ENCODE results near the gene JMJD7. TPM values are rescaled to one million over a fixed set of nuclear protein-coding genes. Genes with fewer than 3 reads are reported as not detected.

The JMJD7 gene
- total and polyA plus RNA-seq, 3 experiments from 2014 or later = 14.4 to 25.5 (median 15.0) TPM

GRCh38 chr15:41841131-41841530 is 13.2 kb downstream of the JMJD7 start:
- ChIA-PET POLR2A (interaction anchor here (0.6 kb wide), 1 partner anchor 13 kb away, joined by 3 read pairs; the partner anchor contains the start of gene JMJD7), CTCF (no interaction called here)
- Histone ChIP-seq H3K9me3 (ENCODE audit: low read length) (no peaks in the 10 kb centered on the region), H3K4me3 (ENCODE audit: low read length) (no peak overlapping the region), H3K27me3 (ENCODE audit: insufficient read depth, low read length, poor library complexity, severe bottlenecking) (no peaks in the 10 kb centered on the region), H3K27ac (ENCODE audit: low read depth, low read length) (no peak overlapping the region), H3K36me3 (ENCODE audit: insufficient read depth, low read length) (peaks cover 6% of the 10 kb centered on the region), H3K4me1 (ENCODE audit: insufficient read depth, low read length) (no peaks in the 10 kb centered on the region)
- no peaks in the 10 kb centered on the region for H3K9me3 Mint-ChIP-seq
- H3K27ac Mint-ChIP-seq = no peak overlapping the region
- DNase-seq = no peak
- peaks cover 0 to 6% (median 3%) of the 10 kb centered on the region in 3 donors for H3K4me1 Mint-ChIP-seq
- H3K36me3 Mint-ChIP-seq = peaks cover 4 to 72% (median 4%) of the 10 kb centered on the region in 3 donors
- H3K4me3 Mint-ChIP-seq = no peak overlapping the region
- H3K27me3 Mint-ChIP-seq = no peaks in the 10 kb centered on the region

GRCh38 chr15:41842229-41842628 is 14.3 kb downstream of the JMJD7 start:
- H3K4me1 ChIP-seq (ENCODE audit: insufficient read depth, low read length) = no peaks in the 10 kb centered on the region
- no peaks in the 10 kb centered on the region for H3K9me3 ChIP-seq (ENCODE audit: low read length)
- peaks cover 6% of the 10 kb centered on the region for H3K36me3 ChIP-seq (ENCODE audit: insufficient read depth, low read length)
- Mint-ChIP-seq H3K4me1 (peaks cover 0 to 4% (median under 1%) of the 10 kb centered on the region in 3 donors), H3K4me3 (no peak overlapping the region), H3K27ac (peak overlapping the region in 1 of 8 donors; percentile 46), H3K9me3 (no peaks in the 10 kb centered on the region), H3K36me3 (peaks cover 1 to 75% (median 4%) of the 10 kb centered on the region in 3 donors), H3K27me3 (no peaks in the 10 kb centered on the region)
- no peaks in the 10 kb centered on the region for H3K27me3 ChIP-seq (ENCODE audit: insufficient read depth, low read length, poor library complexity, severe bottlenecking)
- POLR2A ChIA-PET = no interaction called here
- H3K27ac ChIP-seq (ENCODE audit: low read depth, low read length) = no peak overlapping the region
- CTCF ChIA-PET = no interaction called here
- no peak overlapping the region for H3K4me3 ChIP-seq (ENCODE audit: low read length)
- no peak for DNase-seq

GRCh38 chr15:41843571-41843970 is 15.7 kb downstream of the JMJD7 start:
- H3K9me3 Mint-ChIP-seq = no peaks in the 10 kb centered on the region
- ChIA-PET CTCF (interaction anchor here (0.7 kb wide), 1 partner anchor 275 kb away, joined by 3 read pairs; no protein-coding TSS in a partner anchor), POLR2A (no interaction called here)
- H3K27me3 Mint-ChIP-seq = no peaks in the 10 kb centered on the region
- H3K4me1 Mint-ChIP-seq = peaks cover 0 to 3% (median 0%) of the 10 kb centered on the region in 3 donors
- H3K27ac Mint-ChIP-seq = peak overlapping the region in 2 of 8 donors; percentile 38 to 41
- Histone ChIP-seq H3K27ac (ENCODE audit: low read depth, low read length) (no peak overlapping the region), H3K36me3 (ENCODE audit: insufficient read depth, low read length) (peaks cover 6% of the 10 kb centered on the region), H3K4me1 (ENCODE audit: insufficient read depth, low read length) (no peaks in the 10 kb centered on the region), H3K9me3 (ENCODE audit: low read length) (no peaks in the 10 kb centered on the region), H3K4me3 (ENCODE audit: low read length) (no peak overlapping the region), H3K27me3 (ENCODE audit: insufficient read depth, low read length, poor library complexity, severe bottlenecking) (no peaks in the 10 kb centered on the region)
- H3K36me3 Mint-ChIP-seq = peaks cover 0 to 81% (median 0%) of the 10 kb centered on the region in 3 donors
- no peak for DNase-seq
- no peak overlapping the region for H3K4me3 Mint-ChIP-seq

GRCh38 chr15:41844814-41845213 is 16.9 kb downstream of the JMJD7 start:
- Histone ChIP-seq H3K4me3 (ENCODE audit: low read length) (no peak overlapping the region), H3K9me3 (ENCODE audit: low read length) (no peaks in the 10 kb centered on the region), H3K27me3 (ENCODE audit: insufficient read depth, low read length, poor library complexity, severe bottlenecking) (no peaks in the 10 kb centered on the region), H3K4me1 (ENCODE audit: insufficient read depth, low read length) (no peaks in the 10 kb centered on the region), H3K36me3 (ENCODE audit: insufficient read depth, low read length) (peaks cover 6% of the 10 kb centered on the region), H3K27ac (ENCODE audit: low read depth, low read length) (no peak overlapping the region)
- peaks cover 0 to under 1% (median 0%) of the 10 kb centered on the region in 3 donors for H3K4me1 Mint-ChIP-seq
- ChIA-PET POLR2A (no interaction called here), CTCF (interaction anchor here (0.6 to 0.8 kb wide), 2 partner anchors 33 to 92 kb away, joined by 3 to 4 read pairs; no protein-coding TSS in a partner anchor)
- H3K9me3 Mint-ChIP-seq = no peaks in the 10 kb centered on the region
- H3K27me3 Mint-ChIP-seq = no peaks in the 10 kb centered on the region
- no peak for DNase-seq
- no peak overlapping the region for H3K4me3 Mint-ChIP-seq
- no peak overlapping the region for H3K27ac Mint-ChIP-seq
- peaks cover 0 to 79% (median 0%) of the 10 kb centered on the region in 3 donors for H3K36me3 Mint-ChIP-seq

- Histone ChIP-seq H3K4me3 (ENCODE audit: low read length) (no peak overlapping the region), H3K4me1 (ENCODE audit: insufficient read depth, low read length) (no peaks in the 10 kb centered on the region), H3K27ac (ENCODE audit: low read depth, low read length) (no peak overlapping the region), H3K9me3 (ENCODE audit: low read length) (no peaks in the 10 kb centered on the region), H3K36me3 (ENCODE audit: insufficient read depth, low read length) (no peaks in the 10 kb centered on the region), H3K27me3 (ENCODE audit: insufficient read depth, low read length, poor library complexity, severe bottlenecking) (no peaks in the 10 kb centered on the region)
- Mint-ChIP-seq H3K27ac (peak overlapping the region in 2 of 8 donors; percentile 36 to 81), H3K36me3 (peaks cover 0 to 63% (median 0%) of the 10 kb centered on the region in 3 donors), H3K27me3 (no peaks in the 10 kb centered on the region), H3K4me1 (no peaks in the 10 kb centered on the region), H3K4me3 (no peak overlapping the region), H3K9me3 (no peaks in the 10 kb centered on the region)
- DNase-seq = no peak
- ChIA-PET POLR2A (no interaction called here), CTCF (interaction anchor here (1.9 kb wide), 1 partner anchor 58 kb away, joined by 6 read pairs; no protein-coding TSS in a partner anchor)
These were observed 19.3 kb downstream of the JMJD7 start for GRCh38 chr15:41847206-41847605.

- H3K36me3 Mint-ChIP-seq = peaks cover 0 to 56% (median 0%) of the 10 kb centered on the region in 3 donors
- H3K9me3 ChIP-seq (ENCODE audit: low read length) = no peaks in the 10 kb centered on the region
- peak overlapping the region in 2 of 8 donors; percentile 61 to 64 for H3K27ac Mint-ChIP-seq
- ChIA-PET CTCF (interaction anchor here (1.9 kb wide), 1 partner anchor 57 kb away, joined by 6 read pairs; no protein-coding TSS in a partner anchor), POLR2A (no interaction called here)
- no peaks in the 10 kb centered on the region for H3K9me3 Mint-ChIP-seq
- H3K4me3 ChIP-seq (ENCODE audit: low read length) = no peak overlapping the region
- H3K36me3 ChIP-seq (ENCODE audit: insufficient read depth, low read length) = no peaks in the 10 kb centered on the region
- no peaks in the 10 kb centered on the region for H3K27me3 ChIP-seq (ENCODE audit: insufficient read depth, low read length, poor library complexity, severe bottlenecking)
- H3K27ac ChIP-seq (ENCODE audit: low read depth, low read length) = no peak overlapping the region
- no peaks in the 10 kb centered on the region for H3K4me1 Mint-ChIP-seq
- H3K27me3 Mint-ChIP-seq = no peaks in the 10 kb centered on the region
- DNase-seq = no peak
- H3K4me3 Mint-ChIP-seq = no peak overlapping the region
- H3K4me1 ChIP-seq (ENCODE audit: insufficient read depth, low read length) = no peaks in the 10 kb centered on the region
These were observed 20.1 kb downstream of the JMJD7 start for GRCh38 chr15:41847981-41848380.

DNA sequence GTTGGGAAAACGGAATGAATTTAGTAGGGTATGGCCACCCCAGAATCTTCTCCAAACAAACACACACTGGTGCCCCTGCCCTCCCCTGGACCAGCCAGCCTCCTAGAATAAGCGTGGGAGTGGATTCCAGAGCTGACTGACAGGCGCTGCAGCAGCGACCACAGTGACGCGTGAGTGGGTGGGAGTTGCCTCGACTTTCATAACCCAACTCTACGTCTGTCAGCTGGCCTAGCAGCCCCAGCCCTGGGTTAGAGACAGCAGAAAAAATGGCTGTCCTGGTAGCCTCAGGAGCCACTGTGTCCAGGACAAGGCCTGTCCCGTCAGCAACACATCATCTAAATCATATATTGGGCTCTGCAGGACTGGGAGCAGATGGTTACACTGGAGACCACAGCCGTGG is 20.7 kb downstream of the JMJD7 start:
- CTCF ChIA-PET = no interaction called here

DNA sequence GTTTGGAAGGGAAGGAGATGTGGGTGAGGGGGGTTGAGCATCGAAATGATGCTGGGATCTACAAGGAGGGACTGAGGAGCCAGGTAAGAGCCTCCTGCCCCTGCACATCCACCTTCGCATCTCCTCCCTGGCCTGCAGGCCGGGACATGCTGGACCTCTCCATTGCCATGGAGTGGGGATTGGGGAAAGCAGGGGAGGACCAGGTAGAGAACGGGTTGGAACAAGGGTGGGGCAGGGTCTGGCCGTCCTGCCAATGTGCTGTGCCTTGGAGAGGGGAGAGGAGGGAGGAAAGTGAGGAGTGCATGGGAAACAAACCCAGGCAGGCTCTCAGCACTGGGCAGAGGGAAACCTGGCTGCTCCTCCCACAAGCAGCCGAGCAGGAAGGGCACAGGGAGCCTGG is 21.3 kb downstream of the JMJD7 start:
- H3K4me1 Mint-ChIP-seq = no peaks in the 10 kb centered on the region
- H3K27ac Mint-ChIP-seq = peak overlapping the region in 2 of 8 donors; percentile 61 to 86
- CTCF ChIA-PET = interaction anchor here (1.3 kb wide), 1 partner anchor 22 kb away, joined by 3 read pairs; no protein-coding TSS in a partner anchor
- no peaks in the 10 kb centered on the region for H3K9me3 ChIP-seq (ENCODE audit: low read length)
- no peaks in the 10 kb centered on the region for H3K27me3 Mint-ChIP-seq
- peaks cover 0 to 47% (median 0%) of the 10 kb centered on the region in 3 donors for H3K36me3 Mint-ChIP-seq
- POLR2A ChIA-PET = interaction anchor here (0.6 kb wide), 1 partner anchor 51 kb away, joined by 3 read pairs; no protein-coding TSS in a partner anchor
- H3K4me3 ChIP-seq (ENCODE audit: low read length) = no peak overlapping the region
- no peak for DNase-seq
- no peaks in the 10 kb centered on the region for H3K27me3 ChIP-seq (ENCODE audit: insufficient read depth, low read length, poor library complexity, severe bottlenecking)
- no peak overlapping the region for H3K27ac ChIP-seq (ENCODE audit: low read depth, low read length)
- no peaks in the 10 kb centered on the region for H3K4me1 ChIP-seq (ENCODE audit: insufficient read depth, low read length)
- H3K36me3 ChIP-seq (ENCODE audit: insufficient read depth, low read length) = no peaks in the 10 kb centered on the region
- no peaks in the 10 kb centered on the region for H3K9me3 Mint-ChIP-seq
- no peak overlapping the region for H3K4me3 Mint-ChIP-seq

More for the DNA sequence above, 20.7 kb downstream of the JMJD7 start:
- POLR2A ChIA-PET = interaction anchor here (0.6 kb wide), 1 partner anchor 52 kb away, joined by 3 read pairs; no protein-coding TSS in a partner anchor
- Mint-ChIP-seq H3K27me3 (no peaks in the 10 kb centered on the region), H3K4me1 (no peaks in the 10 kb centered on the region), H3K9me3 (no peaks in the 10 kb centered on the region), H3K4me3 (no peak overlapping the region), H3K36me3 (peaks cover 0 to 50% (median 0%) of the 10 kb centered on the region in 3 donors), H3K27ac (peak overlapping the region in 4 of 8 donors; percentile 17 to 64 (median 62))
- Histone ChIP-seq H3K27me3 (ENCODE audit: insufficient read depth, low read length, poor library complexity, severe bottlenecking) (no peaks in the 10 kb centered on the region), H3K4me3 (ENCODE audit: low read length) (no peak overlapping the region), H3K36me3 (ENCODE audit: insufficient read depth, low read length) (no peaks in the 10 kb centered on the region), H3K4me1 (ENCODE audit: insufficient read depth, low read length) (no peaks in the 10 kb centered on the region), H3K27ac (ENCODE audit: low read depth, low read length) (no peak overlapping the region), H3K9me3 (ENCODE audit: low read length) (no peaks in the 10 kb centered on the region)
- no peak for DNase-seq
